Measurements from ENCODE around the gene GRIK1.

GRCh38 chr21:29490016-29490415, 449.8 kb downstream of the GRIK1 start:
- TF ChIP-seq POLR2A (IDR thresholded peaks at IDR 0.05) = no peak
- no peak for TF ChIP-seq CTCF (IDR thresholded peaks at IDR 0.05)
